ENCODE measurements around the gene LMO3.

- TF ChIP-seq CTCF (IDR thresholded peaks at IDR 0.05) (no peak), POLR2A (IDR thresholded peaks at IDR 0.05) (no peak)
Observed at GRCh38 chr12:16564675-16565074, 41.3 kb downstream of the LMO3 start.
